ENCODE measurements around the gene ZNF667. TPM values are rescaled to one million over a fixed set of nuclear protein-coding genes. Genes with fewer than 3 reads are reported as not detected.

The ZNF667 gene
- total RNA-seq, 4 donors from 2014 or later: 0.75 to 6.4 (median 1.0) TPM

DNA sequence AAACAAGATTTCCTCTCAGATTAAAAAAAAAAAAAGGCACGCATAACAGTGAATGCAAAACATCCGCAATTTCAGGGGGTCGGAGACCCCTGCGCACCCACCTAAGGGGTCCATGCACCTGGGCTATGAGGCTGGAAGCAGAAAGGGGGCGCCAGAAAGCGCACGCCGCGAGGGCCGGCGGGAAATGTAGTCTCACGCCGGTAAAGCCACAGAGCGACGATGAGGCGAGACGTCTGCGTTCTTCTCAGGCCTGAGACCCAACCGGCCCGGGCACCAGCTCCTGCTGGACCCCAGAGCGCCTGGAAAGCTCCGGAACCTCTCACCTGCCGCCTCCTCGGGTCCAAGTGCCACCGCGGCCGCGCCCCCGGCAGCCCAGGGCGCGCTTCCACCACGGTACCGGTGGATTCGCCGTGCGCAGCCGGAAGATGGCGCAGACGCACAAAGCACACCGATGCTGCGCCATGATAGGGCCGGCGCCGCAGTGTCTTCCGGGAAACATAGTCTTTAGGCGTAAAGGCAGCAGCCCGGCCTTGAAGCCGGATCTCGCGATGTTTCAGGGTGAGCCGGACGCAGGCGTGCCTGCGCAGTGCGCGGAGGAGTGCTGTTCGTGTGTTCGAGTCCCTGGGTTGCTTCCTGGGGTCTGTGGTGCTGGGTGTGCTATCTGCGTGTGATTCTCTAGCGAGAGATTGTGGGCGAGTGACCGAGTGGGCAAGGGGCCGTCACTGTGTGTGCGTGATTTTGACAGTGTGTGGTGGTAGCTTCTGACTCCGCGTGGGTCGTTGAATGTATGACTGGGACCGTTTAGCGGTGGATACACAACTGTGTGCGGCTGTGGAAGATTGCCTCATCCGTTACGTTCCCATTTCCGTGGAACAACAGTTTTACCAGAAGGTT lies 83.8 kb downstream of the ZNF667 start, which contains the start of gene ZNF582:
Gene ZNF582 (minus strand): TSS at position 416 of the 894 bp plus-strand sequence. CDS start 1,782 bp downstream, outside the sequence.
- Histone ChIP-seq H3K4me3 (peak within 1 kb of the TSS; percentile 36 to 80 (median 52)), H3K9me3 (peaks cover 12 to 13% of the 10 kb centered on the region in 2 donors), H3K36me3 (peaks cover 0 to 10% (median 0%) of the 10 kb centered on the region in 4 donors), H3K4me1 (peaks cover 0 to 5% (median 0%) of the 10 kb centered on the region in 4 donors), H3K27me3 (no peaks in the 10 kb centered on the region), H3K27ac (peak within 1 kb of the TSS; percentile 78 to 91 (median 86))
- DNase-seq: peak; percentile 92
- peak; percentile 33 for TF ChIP-seq POLR2A (IDR thresholded peaks at IDR 0.05)
- no peak for TF ChIP-seq EP300 (IDR thresholded peaks at IDR 0.05; ENCODE audit: low read depth)
- TF ChIP-seq CTCF (IDR thresholded peaks at IDR 0.05): peak; percentile 53 to 66 (median 55)
- peak; percentile 31 to 66 (median 58) for TF ChIP-seq POLR2AphosphoS5 (IDR thresholded peaks at IDR 0.05)
- intact Hi-C loops (cut with DNase I; ENCODE audit: low total_unique reads) (no loop called here), in situ Hi-C loops (cut with MboI; ENCODE audit: low pct_ligation_motif_present in 1 of 4, low pct_unique_long_range_greater_than_20kb in 1 of 4, low sequenced_read_pairs in 3 of 4) (no loop called here)
- WGBS, 2 donors (ENCODE audit: low coverage in 1 of 2): 9 to 14% methylated on average over 7 to 71 of the region's 73 CpGs

Other genes starting within 250 kb of the ZNF667 start
- gene EDDM13, start 204.6 kb downstream of the ZNF667 start, total RNA-seq: not detected
- 10 to 100 TPM in 3 of 4 donors, 1 to 10 TPM in 1; 8.2 to 15.2 (median 12.6) TPM for gene ZSCAN5A, start 162.5 kb downstream of the ZNF667 start, total RNA-seq
- 10 to 100 TPM in 1 of 4 donors, 1 to 10 TPM in 2, not detected in 1; 1.5 to 10.8 (median 5.2) TPM for gene ZNF582, start 83.8 kb downstream of the ZNF667 start, total RNA-seq
- 1 to 10 TPM; 3.3 to 4.1 (median 3.5) TPM for gene ZNF583, start 73.0 kb downstream of the ZNF667 start, total RNA-seq
- 1 to 10 TPM; 1.8 to 3.5 (median 2.2) TPM for gene ZNF471, start 30.5 kb upstream of the ZNF667 start, total RNA-seq
- 1 to 10 TPM in 3 of 4 donors, under 1 TPM in 1; 0.20 to 5.4 (median 2.2) TPM for gene ZFP28, start 61.6 kb upstream of the ZNF667 start, total RNA-seq
- 1 to 10 TPM in 3 of 4 donors, under 1 TPM in 1; 0.37 to 5.6 (median 1.5) TPM for gene ZNF470, start 90.1 kb upstream of the ZNF667 start, total RNA-seq
- 10 to 100 TPM in 1 of 4 donors, 1 to 10 TPM in 3; 4.4 to 10.5 (median 5.6) TPM for gene ZNF71, start 118.0 kb upstream of the ZNF667 start, total RNA-seq
- gene SMIM17, start 165.8 kb upstream of the ZNF667 start, total RNA-seq: not detected
- gene ZNF835, start 194.4 kb upstream of the ZNF667 start, total RNA-seq: 1 to 10 TPM in 2 of 4 donors, under 1 TPM in 1, not detected in 1; 0.37 to 2.2 (median 1.4) TPM